LNCaP clone FGC (cell line): ENCODE data around the gene GPC3.

Source experiments
- DNase-seq: peaks from one replicate; pipeline ENCODE4 v3.0.0-alpha.2; 2011; ENCODE audit warnings: low read depth
- H3K4me3 ChIP-seq: 2 replicates; pipeline ENCODE4 v1.5.1; 2011; ENCODE audit warnings: mild to moderate bottlenecking, low read depth, low read length, control low read depth
- TF ChIP-seq, protein P1 (sequence below): IDR thresholded peaks from 2 replicates; pipeline ENCODE4 v1.5.1; 2012; ENCODE audit warnings: mild to moderate bottlenecking; ENCODE audit not compliant: control insufficient read depth, insufficient read depth; ENCODE audit errors: extremely low read depth

Gene GPC3

DNA sequence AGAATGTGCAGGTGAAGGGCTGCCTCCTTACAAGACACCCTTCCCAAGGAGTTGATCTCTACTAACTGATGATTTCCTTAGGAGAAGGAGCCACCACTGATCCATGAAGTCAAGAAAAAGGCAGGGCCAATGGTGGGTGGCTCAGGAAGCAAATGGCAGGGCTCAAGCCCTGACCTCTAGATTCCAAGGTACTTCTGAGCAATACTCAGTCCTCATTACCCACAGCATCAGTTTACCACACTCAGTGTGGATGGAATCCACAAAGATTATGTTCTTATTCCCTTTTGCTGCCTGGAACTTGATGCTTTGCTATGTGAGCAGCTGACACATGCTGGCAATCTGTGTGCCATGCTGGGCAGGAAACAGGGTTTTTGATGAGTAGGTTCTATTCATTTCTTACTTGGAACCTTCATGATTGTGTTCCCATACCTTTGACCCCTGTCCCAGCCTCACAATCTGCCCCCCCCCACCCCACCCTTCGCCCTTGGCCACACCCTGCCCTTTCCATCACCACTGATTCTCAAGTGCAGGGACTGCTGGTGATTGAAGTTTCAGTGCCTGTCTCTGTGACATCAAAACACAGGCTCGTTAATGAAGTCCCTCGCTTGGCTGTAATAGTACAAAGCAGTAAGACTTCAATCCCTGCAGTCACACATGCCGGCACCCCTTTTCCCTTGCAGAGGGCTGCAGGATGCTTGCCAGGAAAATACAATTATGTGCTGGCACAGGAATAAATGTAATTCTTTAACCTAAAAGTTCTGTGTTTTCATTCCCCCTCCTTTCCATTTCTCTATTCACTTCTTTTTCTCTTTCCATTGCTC lies 434.5 kb downstream of the GPC3 start:
- H3K4me3 ChIP-seq, result no peak overlapping the region
- TF ChIP-seq, protein P1, sequence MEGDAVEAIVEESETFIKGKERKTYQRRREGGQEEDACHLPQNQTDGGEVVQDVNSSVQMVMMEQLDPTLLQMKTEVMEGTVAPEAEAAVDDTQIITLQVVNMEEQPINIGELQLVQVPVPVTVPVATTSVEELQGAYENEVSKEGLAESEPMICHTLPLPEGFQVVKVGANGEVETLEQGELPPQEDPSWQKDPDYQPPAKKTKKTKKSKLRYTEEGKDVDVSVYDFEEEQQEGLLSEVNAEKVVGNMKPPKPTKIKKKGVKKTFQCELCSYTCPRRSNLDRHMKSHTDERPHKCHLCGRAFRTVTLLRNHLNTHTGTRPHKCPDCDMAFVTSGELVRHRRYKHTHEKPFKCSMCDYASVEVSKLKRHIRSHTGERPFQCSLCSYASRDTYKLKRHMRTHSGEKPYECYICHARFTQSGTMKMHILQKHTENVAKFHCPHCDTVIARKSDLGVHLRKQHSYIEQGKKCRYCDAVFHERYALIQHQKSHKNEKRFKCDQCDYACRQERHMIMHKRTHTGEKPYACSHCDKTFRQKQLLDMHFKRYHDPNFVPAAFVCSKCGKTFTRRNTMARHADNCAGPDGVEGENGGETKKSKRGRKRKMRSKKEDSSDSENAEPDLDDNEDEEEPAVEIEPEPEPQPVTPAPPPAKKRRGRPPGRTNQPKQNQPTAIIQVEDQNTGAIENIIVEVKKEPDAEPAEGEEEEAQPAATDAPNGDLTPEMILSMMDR, result no peak
- no peak for DNase-seq

DNA sequence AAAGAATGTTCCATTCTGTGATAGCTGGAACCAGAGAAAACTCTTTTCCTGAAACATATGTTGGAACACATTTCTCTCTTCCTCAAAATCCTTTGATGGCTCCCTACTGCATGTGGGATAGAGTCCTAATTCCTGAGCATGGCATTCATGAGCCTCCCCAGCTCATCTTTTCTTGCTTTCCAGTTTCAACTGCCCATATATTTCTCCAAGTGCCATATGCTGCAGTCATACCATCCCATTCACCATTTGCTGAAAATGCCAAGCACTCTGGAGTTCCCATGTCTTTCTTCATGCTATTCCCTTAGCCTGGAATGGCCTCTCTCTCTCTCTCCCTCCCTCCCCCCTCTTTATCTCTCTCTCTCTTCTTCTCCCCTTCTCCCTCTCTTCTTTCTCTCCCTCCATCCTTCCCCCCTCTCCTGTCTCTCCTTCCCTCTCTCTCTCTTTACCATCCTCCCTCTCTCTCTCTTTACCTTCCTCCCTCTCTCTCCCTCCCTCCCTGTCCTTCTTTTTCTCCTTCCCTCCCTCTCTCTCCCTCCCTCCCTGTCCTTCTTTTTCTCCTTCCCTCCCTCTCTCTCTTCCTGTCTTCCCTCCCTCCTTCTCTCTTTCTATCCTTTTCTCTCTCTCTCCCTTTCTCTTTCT lies 436.0 kb downstream of the GPC3 start:
- TF ChIP-seq, protein P1, result no peak
- no peak for DNase-seq
- H3K4me3 ChIP-seq, result no peak overlapping the region

DNA sequence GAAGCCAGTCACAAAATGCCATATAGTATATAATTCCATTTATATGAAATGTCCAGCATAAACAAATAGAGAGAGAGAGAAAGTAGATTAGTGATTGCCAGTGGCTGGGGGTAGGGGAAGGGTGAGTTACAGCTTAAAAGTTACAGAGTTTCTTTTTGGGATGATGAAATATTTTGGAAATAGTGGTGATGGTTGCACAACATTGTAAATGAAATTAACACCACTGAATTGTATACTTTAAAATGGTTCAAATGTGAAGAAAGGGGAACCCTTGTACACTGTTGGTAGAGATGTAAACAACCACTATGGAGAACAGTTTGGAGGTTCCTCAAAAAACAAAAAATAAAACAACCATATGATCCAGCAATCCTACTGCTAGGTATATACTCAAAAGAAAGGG lies 439.0 kb downstream of the GPC3 start:
- no peak overlapping the region for H3K4me3 ChIP-seq
- DNase-seq, result no peak
- TF ChIP-seq, protein P1, result no peak

DNA sequence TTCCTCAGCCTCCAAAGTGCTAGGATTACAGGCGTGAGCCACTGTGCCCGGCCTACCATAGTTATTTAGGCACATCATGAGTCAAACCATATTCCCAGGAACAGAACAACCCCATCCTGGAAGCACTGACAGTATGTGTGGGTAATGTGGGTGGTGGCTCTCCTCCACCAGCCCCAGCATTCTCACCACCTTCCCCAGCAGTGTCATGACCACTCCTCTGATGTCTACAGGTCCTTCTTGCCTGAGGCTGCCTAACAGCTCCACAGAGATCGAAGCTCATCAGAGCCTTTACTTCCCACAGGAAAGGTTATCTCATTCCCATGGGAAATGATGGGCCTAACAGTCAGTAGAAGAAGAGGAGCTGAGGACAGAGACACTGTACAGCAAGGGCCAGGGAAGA lies 440.6 kb downstream of the GPC3 start:
- DNase-seq, result no peak
- H3K4me3 ChIP-seq, result no peak overlapping the region

DNA sequence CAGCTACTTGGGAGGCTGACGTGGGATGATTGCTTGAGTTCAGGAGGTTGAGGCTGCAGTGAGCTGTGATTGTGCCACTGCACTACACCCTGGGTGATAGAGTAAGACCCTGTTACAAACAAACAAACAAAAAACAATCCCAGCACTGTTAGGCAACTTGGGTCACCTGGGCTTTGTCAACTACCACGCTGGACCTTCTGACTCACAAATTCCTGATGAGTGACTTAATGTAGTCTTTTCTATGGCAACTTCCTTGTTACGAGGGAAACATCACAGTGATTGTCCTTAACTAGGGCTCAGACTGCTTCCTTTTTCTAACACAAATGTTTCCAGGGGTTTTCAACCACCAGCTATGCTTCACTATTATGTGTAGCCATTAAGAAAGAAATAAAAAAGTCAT lies 441.3 kb downstream of the GPC3 start:
- TF ChIP-seq, protein P1, result no peak
- no peak for DNase-seq
- H3K4me3 ChIP-seq, result no peak overlapping the region

More for the DNA sequence above, 440.6 kb downstream of the GPC3 start:
- TF ChIP-seq, protein P1, result no peak

DNA sequence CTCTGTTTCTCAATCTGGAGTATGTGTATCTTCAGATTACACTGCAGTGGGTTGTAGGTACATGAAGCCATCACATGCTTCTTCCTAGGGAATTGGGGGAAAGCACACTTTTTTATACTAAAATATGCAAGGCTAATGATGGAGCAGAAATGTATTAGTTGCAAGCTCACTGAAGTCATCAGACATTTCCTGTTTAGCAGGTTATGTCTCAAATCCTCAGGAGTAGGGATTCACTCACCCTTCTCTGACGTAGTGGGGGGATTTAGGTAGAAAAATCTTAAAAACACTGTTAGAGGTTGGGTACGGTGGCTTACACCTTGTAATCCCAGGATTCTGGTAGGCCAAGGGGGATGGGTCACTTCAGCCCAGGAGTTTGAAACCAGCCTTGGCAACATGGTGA lies 441.7 kb downstream of the GPC3 start:
- TF ChIP-seq, protein P1, result no peak
- H3K4me3 ChIP-seq, result no peak overlapping the region
- DNase-seq, result no peak
